PC-9 (cell line): ENCODE results near the gene LDHAL6B. TPM values are rescaled to one million over a fixed set of nuclear protein-coding genes. Genes with fewer than 3 reads are reported as not detected.

Experiments used
- BruUV-seq: library from RNA; stranded (reverse); fragments of 400-500 nt; replicated peaks from 2 replicates; lab custom pipeline; 2021; lab: Mats Ljungman, UMichigan
- CTCF ChIA-PET: fragments of 300-600 bp; sonication (Branson Sonifier 250); formaldehyde crosslinking; loops from one replicate; lab custom pipeline; 2022; ENCODE audit warnings: antibody characterized with exemption; lab: Charles Lee
- POLR2A ChIA-PET: fragments of 300-600 bp; sonication (Branson Sonifier 250); formaldehyde crosslinking; loops from one replicate; lab custom pipeline; 2022; ENCODE audit warnings: antibody characterized with exemption; ENCODE audit not compliant: unreplicated experiment; lab: Charles Lee
- DNase-seq, 2 experiments: peaks; one replicate each; pipeline versions ENCODE4 v3.0.0 to v3.0.0-alpha.2; 2015 to 2022; ENCODE audit warnings: mixed read lengths in 1 of 2
- H2AFZ ChIP-seq: fragments of 200-600 bp; sonication (generic); 2 replicates; pipeline ENCODE4 v1.8.1; 2017; ENCODE audit warnings: antibody characterized with exemption
- H3F3A ChIP-seq: fragments of 200-600 bp; sonication (generic); 2 replicates; pipeline ENCODE4 v1.8.1; 2017; ENCODE audit warnings: antibody characterized with exemption, mild to moderate bottlenecking, low read depth; ENCODE audit not compliant: insufficient read depth
- H3K27ac ChIP-seq: fragments of 200-600 bp; sonication (generic); 2 replicates; pipeline ENCODE4 v1.6.1; 2016; ENCODE audit warnings: mixed run types
- H3K27me3 ChIP-seq: fragments of 200-600 bp; sonication (generic); 2 replicates; pipeline ENCODE4 v1.6.1; 2016; ENCODE audit warnings: low read depth, mixed run types; ENCODE audit not compliant: insufficient read depth
- H3K36me3 ChIP-seq: fragments of 200-600 bp; sonication (generic); 2 replicates; pipeline ENCODE4 v1.6.1; 2016; ENCODE audit warnings: low read depth, mixed run types
- H3K4me1 ChIP-seq: fragments of 200-600 bp; sonication (generic); replicated peaks from 2 replicates; pipeline ENCODE4 v1.6.1; 2016; ENCODE audit warnings: mixed run types; ENCODE audit not compliant: insufficient read depth
- H3K4me2 ChIP-seq: fragments of 200-600 bp; sonication (generic); 2 replicates; pipeline ENCODE4 v1.6.1; 2017; ENCODE audit warnings: mixed run types
- H3K4me3 ChIP-seq: fragments of 200-600 bp; sonication (generic); 2 replicates; pipeline ENCODE4 v1.6.1; 2016; ENCODE audit warnings: mixed run types
- H3K79me2 ChIP-seq: fragments of 200-600 bp; sonication (generic); 2 replicates; pipeline ENCODE4 v1.6.1; 2017; ENCODE audit warnings: low read depth, mixed run types
- H3K9me2 ChIP-seq: fragments of 200-600 bp; sonication (generic); 2 replicates; pipeline ENCODE4 v1.8.1; 2017; ENCODE audit warnings: mild to moderate bottlenecking; ENCODE audit not compliant: insufficient read depth
- H3K9me3 ChIP-seq: fragments of 200-600 bp; sonication (generic); 2 replicates; pipeline ENCODE4 v1.8.1; 2016; ENCODE audit warnings: low read depth; ENCODE audit not compliant: insufficient read depth
- H4K20me1 ChIP-seq: fragments of 200-600 bp; sonication (generic); 2 replicates; pipeline ENCODE4 v1.8.1; 2017; ENCODE audit not compliant: insufficient read depth
- EZH2 ChIP-seq: fragments of 200-600 bp; sonication (generic); IDR thresholded peaks from 2 replicates; pipeline ENCODE4 v1.8.0; 2017; ENCODE audit warnings: antibody characterized with exemption, low read depth
- intact Hi-C: fragments of 100-400 bp; cut with micrococcal nuclease; formaldehyde crosslinking; loops from one replicate; pipeline ENCODE4 v1.10.0; 2022; ENCODE audit not compliant: unreplicated experiment
- total RNA-seq: library from RNA; stranded (reverse); gene quantifications from 2 replicates; pipeline ENCODE4 v1.2.3, GENCODE V29; 2021
- TF ChIP-seq, protein P1 (sequence below): fragments of 200-600 bp; sonication (generic); conservative IDR thresholded peaks from 2 replicates; pipeline ENCODE4 v1.6.1; 2017; ENCODE audit warnings: mixed run types, antibody characterized with exemption, mild to moderate bottlenecking, moderate library complexity

LDHAL6B gene
- total RNA-seq, 1 experiment from 2014 or later, result not detected

GRCh38 chr15:59165726-59166125 is 40.9 kb upstream of the LDHAL6B start:
- Histone ChIP-seq H3K79me2 (no peaks in the 10 kb centered on the region; the same call in 1 of the 2 replicates), H3K27me3 (no peaks in the 10 kb centered on the region), H3F3A (peaks cover 10% of the 10 kb centered on the region; the same call in 1 of the 2 replicates), H3K36me3 (no peaks in the 10 kb centered on the region; the same call in 1 of the 2 replicates), H3K4me3 (no peak overlapping the region), H3K4me1 (peaks cover 15% of the 10 kb centered on the region), H3K4me2 (no peak overlapping the region), H4K20me1 (no peaks in the 10 kb centered on the region), H3K9me3 (no peaks in the 10 kb centered on the region), H3K27ac (no peak overlapping the region), H2AFZ (no peak overlapping the region), H3K9me2 (no peaks in the 10 kb centered on the region)
- ChIA-PET CTCF (interaction anchor here (0.6 to 1.1 kb wide), 2 partner anchors 57 to 363 kb away, joined by 3 read pairs; no protein-coding TSS in a partner anchor), POLR2A (interaction anchor here (0.6 to 0.8 kb wide), 5 partner anchors 12 to 948 kb away, joined by 3 to 9 read pairs (median 4); no protein-coding TSS in a partner anchor)
- BruUV-seq, result no TSS peak
- intact Hi-C loops, result no loop called here
- DNase-seq, result peak in 1 of 2 experiments; percentile 39
- no peak for TF ChIP-seq EZH2
- TF ChIP-seq, protein P1, sequence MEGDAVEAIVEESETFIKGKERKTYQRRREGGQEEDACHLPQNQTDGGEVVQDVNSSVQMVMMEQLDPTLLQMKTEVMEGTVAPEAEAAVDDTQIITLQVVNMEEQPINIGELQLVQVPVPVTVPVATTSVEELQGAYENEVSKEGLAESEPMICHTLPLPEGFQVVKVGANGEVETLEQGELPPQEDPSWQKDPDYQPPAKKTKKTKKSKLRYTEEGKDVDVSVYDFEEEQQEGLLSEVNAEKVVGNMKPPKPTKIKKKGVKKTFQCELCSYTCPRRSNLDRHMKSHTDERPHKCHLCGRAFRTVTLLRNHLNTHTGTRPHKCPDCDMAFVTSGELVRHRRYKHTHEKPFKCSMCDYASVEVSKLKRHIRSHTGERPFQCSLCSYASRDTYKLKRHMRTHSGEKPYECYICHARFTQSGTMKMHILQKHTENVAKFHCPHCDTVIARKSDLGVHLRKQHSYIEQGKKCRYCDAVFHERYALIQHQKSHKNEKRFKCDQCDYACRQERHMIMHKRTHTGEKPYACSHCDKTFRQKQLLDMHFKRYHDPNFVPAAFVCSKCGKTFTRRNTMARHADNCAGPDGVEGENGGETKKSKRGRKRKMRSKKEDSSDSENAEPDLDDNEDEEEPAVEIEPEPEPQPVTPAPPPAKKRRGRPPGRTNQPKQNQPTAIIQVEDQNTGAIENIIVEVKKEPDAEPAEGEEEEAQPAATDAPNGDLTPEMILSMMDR, result no peak

GRCh38 chr15:59166166-59166565 is 40.5 kb upstream of the LDHAL6B start:
- CTCF ChIA-PET, result interaction anchor here (0.6 kb wide), 1 partner anchor 58 kb away, joined by 3 read pairs; no protein-coding TSS in a partner anchor
- H3K79me2 ChIP-seq, result no peaks in the 10 kb centered on the region; the same call in 1 of the 2 replicates
- no peak overlapping the region for H2AFZ ChIP-seq
- POLR2A ChIA-PET, result interaction anchor here (0.6 to 0.8 kb wide), 5 partner anchors 12 to 421 kb away, joined by 3 to 5 read pairs (median 4); partner anchors contain the start of gene MYO1E
- intact Hi-C loops, result no loop called here
- TF ChIP-seq EZH2, result no peak
- TF ChIP-seq, protein P1, result no peak
- H3K27ac ChIP-seq, result no peak overlapping the region
- no peaks in the 10 kb centered on the region for H3K27me3 ChIP-seq
- H3K36me3 ChIP-seq, result no peaks in the 10 kb centered on the region
- H3K4me2 ChIP-seq, result no peak overlapping the region
- H3K9me3 ChIP-seq, result no peaks in the 10 kb centered on the region
- peaks cover 17% of the 10 kb centered on the region for H3K4me1 ChIP-seq
- no peak overlapping the region for H3K4me3 ChIP-seq
- DNase-seq, result no peak
- H3F3A ChIP-seq, result peaks cover 14% of the 10 kb centered on the region; the same call in 1 of the 2 replicates
- H3K9me2 ChIP-seq, result no peaks in the 10 kb centered on the region
- H4K20me1 ChIP-seq, result no peaks in the 10 kb centered on the region
- no TSS peak for BruUV-seq

- Histone ChIP-seq H3K9me2 (no peaks in the 10 kb centered on the region), H3K4me2 (no peak overlapping the region), H3K36me3 (no peaks in the 10 kb centered on the region), H3K27ac (no peak overlapping the region), H3K79me2 (no peaks in the 10 kb centered on the region; the same call in 1 of the 2 replicates), H3K4me1 (peaks cover 17% of the 10 kb centered on the region), H2AFZ (no peak overlapping the region), H3F3A (peaks cover 20% of the 10 kb centered on the region; the same call in 1 of the 2 replicates), H3K4me3 (no peak overlapping the region), H4K20me1 (no peaks in the 10 kb centered on the region), H3K27me3 (no peaks in the 10 kb centered on the region), H3K9me3 (no peaks in the 10 kb centered on the region)
- DNase-seq, result no peak
- CTCF ChIA-PET, result no interaction called here
- intact Hi-C loops, result no loop called here
- no TSS peak for BruUV-seq
- POLR2A ChIA-PET, result interaction anchor here (0.6 to 0.8 kb wide), 5 partner anchors 41 to 420 kb away, joined by 3 to 5 read pairs (median 4); partner anchors contain the start of gene MYO1E
- TF ChIP-seq, protein P1, result no peak
Observed at GRCh38 chr15:59166601-59167265, 39.9 kb upstream of the LDHAL6B start.
